SK-N-SH treated with all-trans-retinoic acid at 6 μM for 48 hours (cell line): ENCODE results near the gene ELMOD3.

Experiments
- ARNTL ChIP-seq: fragments of 450-650 bp; formaldehyde crosslinking; IDR thresholded peaks from 2 replicates; pipeline ENCODE4 v1.5.0; 2020; ENCODE audit warnings: low read depth, mild to moderate bottlenecking, moderate library complexity, borderline replicate concordance
- CSDC2 ChIP-seq: fragments of 250-450 bp; sonication (Bioruptor Pico); IDR thresholded peaks from 2 replicates; pipeline ENCODE4 v1.5.0; 2020; ENCODE audit warnings: mild to moderate bottlenecking, moderate library complexity
- OSR1 ChIP-seq: fragments of 250-450 bp; sonication (Bioruptor Pico); IDR thresholded peaks from 2 replicates; pipeline ENCODE4 v1.8.0; 2022; ENCODE audit warnings: moderate library complexity, mild to moderate bottlenecking, inconsistent platforms
- PATZ1 ChIP-seq: fragments of 250-450 bp; sonication (Bioruptor Pico); IDR thresholded peaks from 2 replicates; pipeline ENCODE4 v1.8.0; 2020; ENCODE audit warnings: mild to moderate bottlenecking, moderate library complexity, borderline replicate concordance
- PPARA ChIP-seq: fragments of 250-450 bp; sonication (Bioruptor Pico); IDR thresholded peaks from 2 replicates; pipeline ENCODE4 v1.5.0; 2020; ENCODE audit warnings: mild to moderate bottlenecking, borderline replicate concordance
- RARB ChIP-seq: fragments of 250-450 bp; sonication (Bioruptor Pico); IDR thresholded peaks from 2 replicates; pipeline ENCODE4 v1.8.0; 2021; ENCODE audit warnings: mild to moderate bottlenecking, moderate library complexity
- TCF4 ChIP-seq: fragments of 250-450 bp; sonication (Bioruptor Pico); IDR thresholded peaks from 2 replicates; pipeline ENCODE4 v1.8.0; 2021; ENCODE audit warnings: mild to moderate bottlenecking, moderate library complexity, borderline replicate concordance
- TOX ChIP-seq: fragments of 250-450 bp; sonication (Bioruptor Pico); IDR thresholded peaks from 2 replicates; pipeline ENCODE4 v1.8.0; 2021; ENCODE audit warnings: mild to moderate bottlenecking, moderate library complexity, borderline replicate concordance
- TSHZ2 ChIP-seq: fragments of 250-450 bp; sonication (Bioruptor Pico); IDR thresholded peaks from 2 replicates; pipeline ENCODE4 v1.5.0; 2020; ENCODE audit warnings: mild to moderate bottlenecking, moderate library complexity
- ZFP30 ChIP-seq: fragments of 450-650 bp; formaldehyde crosslinking; IDR thresholded peaks from 2 replicates; pipeline ENCODE4 v1.5.0; 2022; ENCODE audit warnings: mild to moderate bottlenecking, moderate library complexity

GRCh38 chr2:85419009-85419675, 64.6 kb downstream of the ELMOD3 start:
- TF ChIP-seq CSDC2 (CRISPR knock-in tag), result no peak
- no peak for TF ChIP-seq RARB (CRISPR knock-in tag)
- no peak for TF ChIP-seq ARNTL
- TF ChIP-seq TCF4 (CRISPR knock-in tag), result no peak
- TF ChIP-seq PATZ1 (CRISPR knock-in tag), result no peak
- TF ChIP-seq OSR1 (CRISPR knock-in tag), result no peak
- no peak for TF ChIP-seq TSHZ2
- no peak for TF ChIP-seq TOX (CRISPR knock-in tag)
- TF ChIP-seq ZFP30 (CRISPR knock-in tag), result no peak
- TF ChIP-seq PPARA, result no peak
